ENCODE data around the gene RBP7.

DNA sequence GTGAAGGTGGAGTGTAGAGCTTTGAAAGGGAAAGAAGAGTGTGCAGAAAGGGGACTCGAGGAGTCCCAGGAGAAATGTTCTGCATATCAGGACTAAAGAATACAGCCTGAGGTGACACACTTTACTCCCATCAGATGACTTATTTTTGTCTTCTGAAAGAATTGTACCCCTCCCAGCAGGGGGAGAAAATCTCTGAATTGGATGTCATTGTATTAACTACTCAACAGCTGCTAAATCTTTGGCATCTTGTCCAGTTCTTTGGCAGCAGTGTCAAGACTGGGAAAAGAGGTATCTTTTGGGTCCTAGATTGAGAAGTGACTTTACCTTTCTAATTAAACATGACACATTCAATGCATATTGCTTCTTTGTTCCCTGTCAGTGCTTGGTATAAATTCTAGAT lies 54.6 kb downstream of the RBP7 start:
- TF ChIP-seq, protein P1, sequence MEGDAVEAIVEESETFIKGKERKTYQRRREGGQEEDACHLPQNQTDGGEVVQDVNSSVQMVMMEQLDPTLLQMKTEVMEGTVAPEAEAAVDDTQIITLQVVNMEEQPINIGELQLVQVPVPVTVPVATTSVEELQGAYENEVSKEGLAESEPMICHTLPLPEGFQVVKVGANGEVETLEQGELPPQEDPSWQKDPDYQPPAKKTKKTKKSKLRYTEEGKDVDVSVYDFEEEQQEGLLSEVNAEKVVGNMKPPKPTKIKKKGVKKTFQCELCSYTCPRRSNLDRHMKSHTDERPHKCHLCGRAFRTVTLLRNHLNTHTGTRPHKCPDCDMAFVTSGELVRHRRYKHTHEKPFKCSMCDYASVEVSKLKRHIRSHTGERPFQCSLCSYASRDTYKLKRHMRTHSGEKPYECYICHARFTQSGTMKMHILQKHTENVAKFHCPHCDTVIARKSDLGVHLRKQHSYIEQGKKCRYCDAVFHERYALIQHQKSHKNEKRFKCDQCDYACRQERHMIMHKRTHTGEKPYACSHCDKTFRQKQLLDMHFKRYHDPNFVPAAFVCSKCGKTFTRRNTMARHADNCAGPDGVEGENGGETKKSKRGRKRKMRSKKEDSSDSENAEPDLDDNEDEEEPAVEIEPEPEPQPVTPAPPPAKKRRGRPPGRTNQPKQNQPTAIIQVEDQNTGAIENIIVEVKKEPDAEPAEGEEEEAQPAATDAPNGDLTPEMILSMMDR (conservative IDR thresholded peaks at IDR 0.05) = no peak
- no peak for TF ChIP-seq ZFX (IDR thresholded peaks at IDR 0.05)

Measured in C4-2B (cell line).